Upper lobe of left lung (tissue), 6 donors: ENCODE data around the gene ST14. TPM values are rescaled to one million over a fixed set of nuclear protein-coding genes. Genes with fewer than 3 reads are reported as not detected.

ENCODE experiments used
- ATAC-seq, 2 donors: fragments of 200-7000 bp; cut with Tn5 transposase; one replicate each; pipeline ENCODE4 v1.9.1; 2022; ENCODE audit warnings: mild to moderate bottlenecking in 2 of 2, moderate library complexity in 2 of 2; ENCODE audit not compliant: low FRiP score in 2 of 2
- DNase-seq, 2 donors: peaks; one replicate each; pipeline ENCODE4 v3.0.0-alpha.2; 2019 to 2020
- H3K27ac ChIP-seq, 4 donors: fragments of 200-600 bp; sonication (generic); one replicate each; pipeline ENCODE4 v1.5.1; 2016 to 2019
- H3K27me3 ChIP-seq, 4 donors: fragments of 200-600 bp; sonication (generic); one replicate each; pipeline ENCODE4 v1.5.1; 2017 to 2019
- H3K36me3 ChIP-seq, 4 donors: fragments of 200-600 bp; sonication (generic); one replicate each; pipeline ENCODE4 v1.5.1; 2016 to 2019
- H3K4me1 ChIP-seq, 4 donors: fragments of 200-600 bp; sonication (generic); one replicate each; pipeline ENCODE4 v1.5.1; 2018 to 2019
- H3K4me3 ChIP-seq, 4 donors: fragments of 200-600 bp; sonication (generic); one replicate each; pipeline ENCODE4 v1.5.1; 2017 to 2019; ENCODE audit warnings: mild to moderate bottlenecking in 2 of 4, moderate library complexity in 1 of 4
- H3K9me3 ChIP-seq, 4 donors: fragments of 200-600 bp; sonication (generic); one replicate each; pipeline ENCODE4 v1.5.1; 2018 to 2019
- EP300 ChIP-seq, 4 donors: sonication (generic); formaldehyde crosslinking; IDR thresholded peaks; one replicate each; pipeline ENCODE4 v1.5.1; 2017; ENCODE audit warnings: antibody characterized with exemption in 4 of 4, control low read depth in 2 of 4
- POLR2A ChIP-seq, 4 donors: fragments of 450-650 bp; IDR thresholded peaks; one replicate each; pipeline ENCODE4 v1.5.1; 2016 to 2017; ENCODE audit warnings: antibody characterized with exemption in 4 of 4, mild to moderate bottlenecking in 2 of 4
- POLR2AphosphoS5 ChIP-seq, 2 donors: sonication (generic); formaldehyde crosslinking; IDR thresholded peaks; one replicate each; pipeline ENCODE4 v1.5.1; 2017; ENCODE audit warnings: antibody characterized with exemption in 2 of 2
- WGBS, 2 donors: methylation state at CpG; one replicate each; pipeline ENCODE4 v1.1.5; 2017 to 2018; 5-methylcytosine and 5-hydroxymethylcytosine counted together
- total RNA-seq, 6 donors: library from RNA; depleted of rRNA in 4 of 6; stranded (reverse); fragments of >200 nt in 4 of 6; gene quantifications; one replicate each; pipeline versions ENCODE4 v1.1.0 to v1.2.1, GENCODE V29; 2016 to 2021
- TF ChIP-seq, protein P1 (sequence below), 6 experiments: fragments of 450-650 bp in 4 of 6; fragments of 200-600 bp in 2 of 6; sonication (generic) in 2 of 6; IDR thresholded peaks; one replicate each; pipeline ENCODE4 v1.5.1; 2016 to 2019; ENCODE audit warnings: antibody characterized with exemption in 6 of 6
- donor health status: DM: no; HTN: no; CAD: no; lungs with moderate emphysema.
- donor health status: DM: no; HTN: yes; CAD: no; lungs with severe emphysema.

Gene ST14
- 100 to 1,000 TPM in 1 of 6 donors, 10 to 100 TPM in 5; 49.2 to 105 (median 72.1) TPM for total RNA-seq

DNA sequence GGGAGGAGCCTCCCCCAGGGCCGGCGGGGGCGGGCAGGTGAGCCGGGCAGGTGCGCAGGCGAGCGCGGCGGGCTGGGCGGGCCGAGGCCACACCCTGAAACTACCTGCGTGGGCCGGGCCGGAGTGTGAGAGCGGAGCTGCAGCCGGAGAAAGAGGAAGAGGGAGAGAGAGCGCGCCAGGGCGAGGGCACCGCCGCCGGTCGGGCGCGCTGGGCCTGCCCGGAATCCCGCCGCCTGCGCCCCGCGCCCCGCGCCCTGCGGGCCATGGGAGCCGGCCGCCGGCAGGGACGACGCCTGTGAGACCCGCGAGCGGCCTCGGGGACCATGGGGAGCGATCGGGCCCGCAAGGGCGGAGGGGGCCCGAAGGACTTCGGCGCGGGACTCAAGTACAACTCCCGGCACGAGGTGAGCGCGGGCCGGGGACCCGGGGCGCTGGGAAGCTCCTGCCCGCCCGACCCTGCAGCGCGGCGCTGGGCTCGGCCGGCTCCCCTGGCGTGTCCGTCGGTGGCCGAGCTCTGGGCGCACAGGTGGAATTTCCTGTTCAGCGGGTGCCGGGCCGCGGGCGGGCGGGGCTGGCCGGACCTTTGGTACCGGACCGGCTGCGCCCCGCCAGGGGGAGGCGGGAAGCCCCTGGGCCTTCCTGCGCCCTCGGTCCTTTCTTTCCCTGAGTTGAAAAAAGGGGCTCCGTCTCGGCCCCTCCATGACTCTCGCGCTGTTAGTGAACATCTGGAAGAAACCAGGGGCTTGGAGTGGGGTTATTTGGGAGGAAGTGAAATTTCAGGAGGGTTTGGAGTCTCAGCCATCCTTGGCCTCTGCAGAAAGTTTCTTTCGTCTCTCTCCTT is at the start of gene ST14:
Gene ST14, plus strand, starts transcription at position 126 of the 841 bp plus-strand sequence. Its CDS starts 198 bp downstream, at position 324.
- ATAC-seq, result peak; percentile 53 to 76
- WGBS, 2 donors, result 10 to 11% methylated on average over 30 to 63 of the region's 89 CpGs
- Histone ChIP-seq H3K9me3 (no peaks in the 10 kb centered on the region), H3K36me3 (no peaks in the 10 kb centered on the region), H3K4me1 (peaks cover 25 to 55% (median 44%) of the 10 kb centered on the region in 4 donors), H3K27me3 (peaks cover 0 to 11% (median 0%) of the 10 kb centered on the region in 4 donors), H3K4me3 (peak within 1 kb of the TSS; percentile 31 to 70 (median 58)), H3K27ac (peak within 1 kb of the TSS; percentile 73 to 89 (median 75))
- peak; percentile 80 to 93 for DNase-seq
- TF ChIP-seq EP300 (IDR thresholded peaks at IDR 0.05) (no peak), POLR2A (IDR thresholded peaks at IDR 0.05) (peak in 3 of 4 donors; percentile 41 to 82 (median 66)), POLR2AphosphoS5 (IDR thresholded peaks at IDR 0.05) (peak in 1 of 2 donors; percentile 68)
- TF ChIP-seq, protein P1, sequence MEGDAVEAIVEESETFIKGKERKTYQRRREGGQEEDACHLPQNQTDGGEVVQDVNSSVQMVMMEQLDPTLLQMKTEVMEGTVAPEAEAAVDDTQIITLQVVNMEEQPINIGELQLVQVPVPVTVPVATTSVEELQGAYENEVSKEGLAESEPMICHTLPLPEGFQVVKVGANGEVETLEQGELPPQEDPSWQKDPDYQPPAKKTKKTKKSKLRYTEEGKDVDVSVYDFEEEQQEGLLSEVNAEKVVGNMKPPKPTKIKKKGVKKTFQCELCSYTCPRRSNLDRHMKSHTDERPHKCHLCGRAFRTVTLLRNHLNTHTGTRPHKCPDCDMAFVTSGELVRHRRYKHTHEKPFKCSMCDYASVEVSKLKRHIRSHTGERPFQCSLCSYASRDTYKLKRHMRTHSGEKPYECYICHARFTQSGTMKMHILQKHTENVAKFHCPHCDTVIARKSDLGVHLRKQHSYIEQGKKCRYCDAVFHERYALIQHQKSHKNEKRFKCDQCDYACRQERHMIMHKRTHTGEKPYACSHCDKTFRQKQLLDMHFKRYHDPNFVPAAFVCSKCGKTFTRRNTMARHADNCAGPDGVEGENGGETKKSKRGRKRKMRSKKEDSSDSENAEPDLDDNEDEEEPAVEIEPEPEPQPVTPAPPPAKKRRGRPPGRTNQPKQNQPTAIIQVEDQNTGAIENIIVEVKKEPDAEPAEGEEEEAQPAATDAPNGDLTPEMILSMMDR (IDR thresholded peaks at IDR 0.05), result peak in 2 of 6 experiments; percentile 9 to 16

- TF ChIP-seq POLR2AphosphoS5 (IDR thresholded peaks at IDR 0.05), result no peak
- no peak for TF ChIP-seq EP300 (IDR thresholded peaks at IDR 0.05)
- no peak for TF ChIP-seq POLR2A (IDR thresholded peaks at IDR 0.05)
- TF ChIP-seq, protein P1 (IDR thresholded peaks at IDR 0.05), result no peak
- DNase-seq, result no peak
- peaks cover 7 to 32% (median 16%) of the 10 kb centered on the region in 4 donors for H3K36me3 ChIP-seq
- no peak overlapping the region for H3K27ac ChIP-seq
- H3K4me1 ChIP-seq, result peaks cover 3 to 13% (median 6%) of the 10 kb centered on the region in 4 donors
- H3K4me3 ChIP-seq, result no peak overlapping the region
- no peaks in the 10 kb centered on the region for H3K27me3 ChIP-seq
- 80 to 91% methylated on average over 7 of the region's 7 CpGs for WGBS, 2 donors
- no peak for ATAC-seq
- H3K9me3 ChIP-seq, result no peaks in the 10 kb centered on the region
These were observed 49.1 kb upstream of the ST14 start for GRCh38 chr11:130110339-130111108.

DNA sequence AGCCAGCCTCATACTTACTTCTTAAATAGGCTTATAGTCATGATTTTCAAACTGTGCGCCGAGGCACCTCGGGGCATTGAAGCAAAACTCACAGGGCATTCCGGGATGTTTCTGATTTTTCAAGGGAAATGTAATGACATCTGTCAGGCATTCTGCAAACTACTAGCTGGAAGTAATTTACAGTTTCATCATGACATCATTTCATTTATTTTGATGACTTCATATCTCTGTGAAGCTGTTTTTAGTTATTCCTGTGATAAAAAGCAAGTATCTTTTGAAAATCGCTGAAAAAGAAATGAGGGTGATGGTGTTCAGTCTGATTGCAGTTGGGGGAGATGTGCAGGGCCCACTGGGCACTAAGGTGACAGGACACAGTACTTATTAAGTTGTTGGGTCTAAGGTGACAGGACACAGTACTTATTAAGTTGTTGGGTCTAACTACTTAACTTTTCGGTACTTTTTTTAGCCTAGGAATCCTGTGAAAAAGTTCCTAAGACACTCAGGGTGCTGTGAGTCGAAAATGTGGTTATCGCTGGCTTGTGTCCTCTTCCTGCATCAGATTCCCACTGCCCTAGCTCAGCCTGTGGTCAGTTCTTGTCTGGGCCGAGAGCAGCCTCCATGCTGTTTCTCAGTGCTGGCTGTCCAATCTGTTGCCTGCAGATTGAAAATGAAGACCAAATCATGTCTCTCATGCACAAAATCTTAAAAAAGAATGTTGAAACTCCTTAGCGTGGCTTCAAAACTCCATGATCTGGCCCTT is 47.3 kb upstream of the ST14 start:
- Histone ChIP-seq H3K4me1 (peaks cover 3 to 11% (median 7%) of the 10 kb centered on the region in 4 donors), H3K4me3 (no peak overlapping the region), H3K36me3 (peaks cover 7 to 37% (median 16%) of the 10 kb centered on the region in 4 donors), H3K27ac (no peak overlapping the region), H3K27me3 (no peaks in the 10 kb centered on the region), H3K9me3 (no peaks in the 10 kb centered on the region)
- WGBS, 2 donors, result 94 to 96% methylated on average over 10 of the region's 10 CpGs
- TF ChIP-seq EP300 (IDR thresholded peaks at IDR 0.05), result no peak
- TF ChIP-seq POLR2A (IDR thresholded peaks at IDR 0.05), result no peak
- TF ChIP-seq, protein P1 (IDR thresholded peaks at IDR 0.05), result no peak
- TF ChIP-seq POLR2AphosphoS5 (IDR thresholded peaks at IDR 0.05), result no peak
- DNase-seq, result no peak
- ATAC-seq, result no peak

DNA sequence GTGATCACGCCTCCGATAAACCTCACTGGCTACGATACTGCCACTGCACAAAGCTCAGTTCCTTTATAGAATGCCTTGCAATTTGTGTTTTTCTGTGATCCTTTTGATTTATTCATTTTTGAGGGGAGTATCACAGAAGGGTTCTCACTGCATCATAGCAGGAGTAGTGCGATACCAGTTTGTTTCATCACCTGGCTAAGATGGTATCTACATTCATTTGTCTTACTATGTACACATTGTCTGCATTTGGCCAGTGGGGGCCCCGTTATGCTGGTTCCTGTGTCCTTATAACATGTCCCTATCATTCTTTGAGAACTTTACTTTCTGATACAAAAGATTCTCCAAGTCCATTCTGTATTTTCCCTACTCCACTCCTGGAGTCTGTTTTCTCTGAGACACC is 45.3 kb upstream of the ST14 start:
- Histone ChIP-seq H3K36me3 (peaks cover 7 to 37% (median 16%) of the 10 kb centered on the region in 4 donors), H3K4me1 (peaks cover 12 to 21% (median 17%) of the 10 kb centered on the region in 4 donors), H3K4me3 (no peak overlapping the region), H3K27ac (peak overlapping the region in 1 of 4 donors; percentile 27), H3K9me3 (no peaks in the 10 kb centered on the region), H3K27me3 (no peaks in the 10 kb centered on the region)
- no peak for ATAC-seq
- WGBS, 2 donors, result 83 to 86% methylated on average over 5 of the region's 5 CpGs
- TF ChIP-seq, protein P1 (IDR thresholded peaks at IDR 0.05), result no peak
- no peak for TF ChIP-seq POLR2A (IDR thresholded peaks at IDR 0.05)
- TF ChIP-seq POLR2AphosphoS5 (IDR thresholded peaks at IDR 0.05), result no peak
- TF ChIP-seq EP300 (IDR thresholded peaks at IDR 0.05), result no peak
- no peak for DNase-seq
